ENCODE measurements around the gene PTPRM.
"Not testable (repeated sequence)": the region's sequence is repeated elsewhere in the genome, so short reads cannot be mapped to it uniquely, and the experiment has no call there.

PTPRM gene

GRCh38 chr18:8050616-8051329, 483.7 kb downstream of the PTPRM start:
- WGBS, 2 experiments, result 88 to 89% methylated on average over 4 to 5 of the region's 5 CpGs
- no peak overlapping the region for H3K4me3 ChIP-seq (ENCODE audit: insufficient read depth, low read depth, low read length)

GRCh38 chr18:8051453-8051852, 484.3 kb downstream of the PTPRM start:
- no peak overlapping the region for H3K4me3 ChIP-seq (ENCODE audit: insufficient read depth, low read depth, low read length)
- H3K36me3 ChIP-seq (ENCODE audit: control insufficient read depth, insufficient read depth, low read length), result no peaks in the 10 kb centered on the region
- H3K27me3 ChIP-seq (ENCODE audit: control insufficient read depth, insufficient read depth, low read length, poor library complexity, severe bottlenecking), result no peaks in the 10 kb centered on the region
- H3K4me1 ChIP-seq (ENCODE audit: control insufficient read depth, insufficient read depth, low read length), result no peaks in the 10 kb centered on the region
- no peaks in the 10 kb centered on the region for H3K9me3 ChIP-seq (ENCODE audit: control insufficient read depth, low read length)
- WGBS, 2 experiments, result 80 to 100% methylated on average over 2 of the region's 2 CpGs
- no peak overlapping the region for H3K27ac ChIP-seq (ENCODE audit: insufficient read depth, low read depth, low read length, poor library complexity, severe bottlenecking)

More at GRCh38 chr18:8050616-8051329, 483.7 kb downstream of the PTPRM start:
- no peaks in the 10 kb centered on the region for H3K27me3 ChIP-seq (ENCODE audit: control insufficient read depth, insufficient read depth, low read length, poor library complexity, severe bottlenecking)
- H3K9me3 ChIP-seq (ENCODE audit: control insufficient read depth, low read length), result no peaks in the 10 kb centered on the region
- H3K36me3 ChIP-seq (ENCODE audit: control insufficient read depth, insufficient read depth, low read length), result no peaks in the 10 kb centered on the region
- H3K27ac ChIP-seq (ENCODE audit: insufficient read depth, low read depth, low read length, poor library complexity, severe bottlenecking), result no peak overlapping the region
- no peaks in the 10 kb centered on the region for H3K4me1 ChIP-seq (ENCODE audit: control insufficient read depth, insufficient read depth, low read length)

GRCh38 chr18:8052237-8052701, 485.2 kb downstream of the PTPRM start:
- H3K4me3 ChIP-seq (ENCODE audit: insufficient read depth, low read depth, low read length), result no peak overlapping the region
- 86 to 93% methylated on average over 2 of the region's 2 CpGs for WGBS, 2 experiments
- no peaks in the 10 kb centered on the region for H3K36me3 ChIP-seq (ENCODE audit: control insufficient read depth, insufficient read depth, low read length)
- H3K27me3 ChIP-seq (ENCODE audit: control insufficient read depth, insufficient read depth, low read length, poor library complexity, severe bottlenecking), result no peaks in the 10 kb centered on the region
- H3K9me3 ChIP-seq (ENCODE audit: control insufficient read depth, low read length), result no peaks in the 10 kb centered on the region
- no peaks in the 10 kb centered on the region for H3K4me1 ChIP-seq (ENCODE audit: control insufficient read depth, insufficient read depth, low read length)
- no peak overlapping the region for H3K27ac ChIP-seq (ENCODE audit: insufficient read depth, low read depth, low read length, poor library complexity, severe bottlenecking)

GRCh38 chr18:8056723-8057122, 489.6 kb downstream of the PTPRM start:
- Histone ChIP-seq H3K27ac (ENCODE audit: insufficient read depth, low read depth, low read length, poor library complexity, severe bottlenecking) (no peak overlapping the region), H3K36me3 (ENCODE audit: control insufficient read depth, insufficient read depth, low read length) (no peaks in the 10 kb centered on the region), H3K4me1 (ENCODE audit: control insufficient read depth, insufficient read depth, low read length) (no peaks in the 10 kb centered on the region), H3K27me3 (ENCODE audit: control insufficient read depth, insufficient read depth, low read length, poor library complexity, severe bottlenecking) (no peaks in the 10 kb centered on the region), H3K9me3 (ENCODE audit: control insufficient read depth, low read length) (no peaks in the 10 kb centered on the region), H3K4me3 (ENCODE audit: insufficient read depth, low read depth, low read length) (no peak overlapping the region)
- WGBS, 2 experiments, result 86 to 92% methylated on average over 1 of the region's 1 CpG

- not testable (repeated sequence) for H3K27me3 ChIP-seq (ENCODE audit: control insufficient read depth, insufficient read depth, low read length, poor library complexity, severe bottlenecking); H3K4me3 ChIP-seq (ENCODE audit: insufficient read depth, low read depth, low read length); H3K36me3 ChIP-seq (ENCODE audit: control insufficient read depth, insufficient read depth, low read length); H3K4me1 ChIP-seq (ENCODE audit: control insufficient read depth, insufficient read depth, low read length); H3K9me3 ChIP-seq (ENCODE audit: control insufficient read depth, low read length); H3K27ac ChIP-seq (ENCODE audit: insufficient read depth, low read depth, low read length, poor library complexity, severe bottlenecking)
- 19% methylated on average over 6 to 18 of the region's 22 CpGs for WGBS, 2 experiments
Observed at GRCh38 chr18:8063152-8063551, 496.0 kb downstream of the PTPRM start.

- Histone ChIP-seq H3K4me3 (ENCODE audit: insufficient read depth, low read depth, low read length) (no peak overlapping the region), H3K9me3 (ENCODE audit: control insufficient read depth, low read length) (no peaks in the 10 kb centered on the region), H3K4me1 (ENCODE audit: control insufficient read depth, insufficient read depth, low read length) (no peaks in the 10 kb centered on the region), H3K36me3 (ENCODE audit: control insufficient read depth, insufficient read depth, low read length) (no peaks in the 10 kb centered on the region), H3K27me3 (ENCODE audit: control insufficient read depth, insufficient read depth, low read length, poor library complexity, severe bottlenecking) (no peaks in the 10 kb centered on the region), H3K27ac (ENCODE audit: insufficient read depth, low read depth, low read length, poor library complexity, severe bottlenecking) (no peak overlapping the region)
Observed at GRCh38 chr18:8063733-8064132, 496.6 kb downstream of the PTPRM start.

- Histone ChIP-seq H3K36me3 (ENCODE audit: control insufficient read depth, insufficient read depth, low read length) (no peaks in the 10 kb centered on the region), H3K9me3 (ENCODE audit: control insufficient read depth, low read length) (no peaks in the 10 kb centered on the region), H3K4me1 (ENCODE audit: control insufficient read depth, insufficient read depth, low read length) (no peaks in the 10 kb centered on the region), H3K27me3 (ENCODE audit: control insufficient read depth, insufficient read depth, low read length, poor library complexity, severe bottlenecking) (no peaks in the 10 kb centered on the region), H3K4me3 (ENCODE audit: insufficient read depth, low read depth, low read length) (no peak overlapping the region), H3K27ac (ENCODE audit: insufficient read depth, low read depth, low read length, poor library complexity, severe bottlenecking) (no peak overlapping the region)
- 44 to 49% methylated on average over 4 of the region's 4 CpGs for WGBS, 2 experiments
Observed at GRCh38 chr18:8065284-8065683, 498.2 kb downstream of the PTPRM start.

GRCh38 chr18:8065773-8066172, 498.7 kb downstream of the PTPRM start:
- Histone ChIP-seq H3K36me3 (ENCODE audit: control insufficient read depth, insufficient read depth, low read length) (no peaks in the 10 kb centered on the region), H3K9me3 (ENCODE audit: control insufficient read depth, low read length) (no peaks in the 10 kb centered on the region), H3K4me1 (ENCODE audit: control insufficient read depth, insufficient read depth, low read length) (no peaks in the 10 kb centered on the region), H3K4me3 (ENCODE audit: insufficient read depth, low read depth, low read length) (no peak overlapping the region), H3K27ac (ENCODE audit: insufficient read depth, low read depth, low read length, poor library complexity, severe bottlenecking) (no peak overlapping the region), H3K27me3 (ENCODE audit: control insufficient read depth, insufficient read depth, low read length, poor library complexity, severe bottlenecking) (no peaks in the 10 kb centered on the region)
- no CpG with 5 or more reads among the region's 1 CpG for WGBS, 2 experiments

GRCh38 chr18:8069708-8070107, 502.6 kb downstream of the PTPRM start:
- H3K9me3 ChIP-seq (ENCODE audit: control insufficient read depth, low read length), result no peaks in the 10 kb centered on the region
- WGBS, 2 experiments, result 95 to 97% methylated on average over 8 of the region's 8 CpGs

GRCh38 chr18:8073167-8073566, 506.1 kb downstream of the PTPRM start:
- WGBS, 2 experiments, result 95 to 98% methylated on average over 2 to 3 of the region's 3 CpGs
- H3K27me3 ChIP-seq (ENCODE audit: control insufficient read depth, insufficient read depth, low read length, poor library complexity, severe bottlenecking), result no peaks in the 10 kb centered on the region
- no peaks in the 10 kb centered on the region for H3K4me1 ChIP-seq (ENCODE audit: control insufficient read depth, insufficient read depth, low read length)
- H3K9me3 ChIP-seq (ENCODE audit: control insufficient read depth, low read length), result no peaks in the 10 kb centered on the region
- no peak overlapping the region for H3K27ac ChIP-seq (ENCODE audit: insufficient read depth, low read depth, low read length, poor library complexity, severe bottlenecking)
- H3K4me3 ChIP-seq (ENCODE audit: insufficient read depth, low read depth, low read length), result no peak overlapping the region
- H3K36me3 ChIP-seq (ENCODE audit: control insufficient read depth, insufficient read depth, low read length), result no peaks in the 10 kb centered on the region

More at GRCh38 chr18:8069708-8070107, 502.6 kb downstream of the PTPRM start:
- no peak overlapping the region for H3K4me3 ChIP-seq (ENCODE audit: insufficient read depth, low read depth, low read length)
- H3K4me1 ChIP-seq (ENCODE audit: control insufficient read depth, insufficient read depth, low read length), result no peaks in the 10 kb centered on the region
- H3K27me3 ChIP-seq (ENCODE audit: control insufficient read depth, insufficient read depth, low read length, poor library complexity, severe bottlenecking), result no peaks in the 10 kb centered on the region
- no peak overlapping the region for H3K27ac ChIP-seq (ENCODE audit: insufficient read depth, low read depth, low read length, poor library complexity, severe bottlenecking)
- no peaks in the 10 kb centered on the region for H3K36me3 ChIP-seq (ENCODE audit: control insufficient read depth, insufficient read depth, low read length)

GRCh38 chr18:8080092-8080491, 513.0 kb downstream of the PTPRM start:
- no peaks in the 10 kb centered on the region for H3K4me1 ChIP-seq (ENCODE audit: control insufficient read depth, insufficient read depth, low read length)
- H3K27me3 ChIP-seq (ENCODE audit: control insufficient read depth, insufficient read depth, low read length, poor library complexity, severe bottlenecking), result no peaks in the 10 kb centered on the region
- H3K9me3 ChIP-seq (ENCODE audit: control insufficient read depth, low read length), result no peaks in the 10 kb centered on the region
- H3K36me3 ChIP-seq (ENCODE audit: control insufficient read depth, insufficient read depth, low read length), result no peaks in the 10 kb centered on the region
- no peak overlapping the region for H3K27ac ChIP-seq (ENCODE audit: insufficient read depth, low read depth, low read length, poor library complexity, severe bottlenecking)
- no peak overlapping the region for H3K4me3 ChIP-seq (ENCODE audit: insufficient read depth, low read depth, low read length)

Measured in ectodermal cell (in vitro differentiated cells).